ENCODE results near the gene HHAT. TPM values are rescaled to one million over a fixed set of nuclear protein-coding genes. Genes with fewer than 3 reads are reported as not detected.
"Not testable (repeated sequence)": the region's sequence is repeated elsewhere in the genome, so short reads cannot be mapped to it uniquely, and the experiment has no call there.

The HHAT gene
- polyA plus RNA-seq, 3 donors, result 1.4 to 1.8 (median 1.7) TPM

- H3K27ac ChIP-seq (ENCODE audit: low read depth, low read length), result no peak overlapping the region
- WGBS, 3 donors, result 92 to 100% (median 100%) methylated on average over 1 of the region's 1 CpG
Observed at GRCh38 chr1:210412240-210412639, 83.5 kb downstream of the HHAT start.

- WGBS, 3 donors, result 74 to 95% (median 80%) methylated on average over 4 of the region's 4 CpGs
- H3K27ac ChIP-seq (ENCODE audit: low read depth, low read length), result no peak overlapping the region
Observed at GRCh38 chr1:210413951-210414350, 85.2 kb downstream of the HHAT start.

GRCh38 chr1:210415846-210416448 lies 87.2 kb downstream of the HHAT start:
- no peak overlapping the region for H3K27ac ChIP-seq (ENCODE audit: low read depth, low read length)
- 76 to 81% (median 76%) methylated on average over 9 of the region's 9 CpGs for WGBS, 3 donors

- WGBS, 3 donors, result 87 to 90% (median 90%) methylated on average over 2 of the region's 2 CpGs
- H3K27ac ChIP-seq (ENCODE audit: low read depth, low read length), result no peak overlapping the region
Observed at GRCh38 chr1:210416681-210417080, 88.0 kb downstream of the HHAT start.

GRCh38 chr1:210417881-210418280 lies 89.2 kb downstream of the HHAT start:
- H3K27ac ChIP-seq (ENCODE audit: low read depth, low read length), result no peak overlapping the region
- 88 to 89% (median 89%) methylated on average over 5 of the region's 5 CpGs for WGBS, 3 donors

- H3K27ac ChIP-seq (ENCODE audit: low read depth, low read length), result no peak overlapping the region
- 80 to 84% (median 81%) methylated on average over 7 of the region's 7 CpGs for WGBS, 3 donors
Observed at GRCh38 chr1:210418863-210419650, 90.4 kb downstream of the HHAT start.

GRCh38 chr1:210426696-210427095 lies 98.0 kb downstream of the HHAT start:
- not testable (repeated sequence) for H3K27ac ChIP-seq (ENCODE audit: low read depth, low read length)
- WGBS, 3 donors, result 78 to 100% (median 88%) methylated on average over 1 of the region's 1 CpG

- H3K27ac ChIP-seq (ENCODE audit: low read depth, low read length), result no peak overlapping the region
- WGBS, 3 donors, result 95 to 98% (median 96%) methylated on average over 7 of the region's 7 CpGs
Observed at GRCh38 chr1:210428696-210429095, 100.0 kb downstream of the HHAT start.

- no peak overlapping the region for H3K27ac ChIP-seq (ENCODE audit: low read depth, low read length)
- 71 to 83% (median 82%) methylated on average over 4 of the region's 4 CpGs for WGBS, 3 donors
Observed at GRCh38 chr1:210434223-210434622, 105.5 kb downstream of the HHAT start.

- 90 to 94% (median 94%) methylated on average over 6 of the region's 6 CpGs for WGBS, 3 donors
- H3K27ac ChIP-seq (ENCODE audit: low read depth, low read length), result no peak overlapping the region
Observed at GRCh38 chr1:210437111-210437510, 108.4 kb downstream of the HHAT start.

GRCh38 chr1:210437781-210438180 lies 109.1 kb downstream of the HHAT start:
- WGBS, 3 donors, result 90 to 100% (median 95%) methylated on average over 1 of the region's 1 CpG
- no peak overlapping the region for H3K27ac ChIP-seq (ENCODE audit: low read depth, low read length)

- WGBS, 3 donors, result 69 to 78% (median 74%) methylated on average over 7 of the region's 7 CpGs
Observed at GRCh38 chr1:210438928-210439841, 110.5 kb downstream of the HHAT start.

GRCh38 chr1:210440081-210440480 lies 111.4 kb downstream of the HHAT start:
- H3K27ac ChIP-seq (ENCODE audit: low read depth, low read length), result no peak overlapping the region
- WGBS, 3 donors, result 88 to 89% (median 89%) methylated on average over 3 of the region's 3 CpGs

More at GRCh38 chr1:210438928-210439841, 110.5 kb downstream of the HHAT start:
- H3K27ac ChIP-seq (ENCODE audit: low read depth, low read length), result no peak overlapping the region

GRCh38 chr1:210441028-210441427 lies 112.3 kb downstream of the HHAT start:
- H3K27ac ChIP-seq (ENCODE audit: low read depth, low read length), result no peak overlapping the region
- WGBS, 3 donors, result 87 to 100% (median 98%) methylated on average over 1 of the region's 1 CpG

- no peak overlapping the region for H3K27ac ChIP-seq (ENCODE audit: low read depth, low read length)
Observed at GRCh38 chr1:210445485-210445884, 116.8 kb downstream of the HHAT start.

GRCh38 chr1:210445931-210446330 lies 117.2 kb downstream of the HHAT start:
- H3K27ac ChIP-seq (ENCODE audit: low read depth, low read length), result no peak overlapping the region
- WGBS, 3 donors, result 75 to 77% (median 77%) methylated on average over 7 of the region's 7 CpGs

- H3K27ac ChIP-seq (ENCODE audit: low read depth, low read length), result no peak overlapping the region
- 61 to 71% (median 64%) methylated on average over 9 of the region's 9 CpGs for WGBS, 3 donors
Observed at GRCh38 chr1:210446479-210446878, 117.8 kb downstream of the HHAT start.

GRCh38 chr1:210447456-210448057 lies 118.9 kb downstream of the HHAT start:
- no peak overlapping the region for H3K27ac ChIP-seq (ENCODE audit: low read depth, low read length)
- whole genome bisulfite sequencing, 3 donors, result 76 to 87% (median 86%) methylated on average over 5 of the region's 5 CpGs
